ENCODE measurements around the gene BSG.

Gene BSG

GRCh38 chr19:540867-541637 lies 31.3 kb upstream of the BSG start:
- no peak for DNase-seq

- no peak for DNase-seq
Measured at GRCh38 chr19:541699-542098, 30.7 kb upstream of the BSG start.

GRCh38 chr19:542173-542866 lies 30.1 kb upstream of the BSG start:
- DNase-seq = no peak

- DNase-seq = no peak
Measured at GRCh38 chr19:543910-544608, 28.3 kb upstream of the BSG start, which contains the start of gene GZMM. GZMM (plus strand) TSS chr19:544053; CDS start chr19:544072, 19 bp downstream.

GRCh38 chr19:547117-547516 lies 25.3 kb upstream of the BSG start:
- DNase-seq = no peak

GRCh38 chr19:547836-548720 lies 24.3 kb upstream of the BSG start:
- no peak for DNase-seq

GRCh38 chr19:548886-549830 lies 23.2 kb upstream of the BSG start:
- peak in 1 of 2 experiments; percentile 33 for DNase-seq

- no peak for DNase-seq
Measured at GRCh38 chr19:554817-555216, 17.6 kb upstream of the BSG start.

- no peak for DNase-seq
Measured at GRCh38 chr19:555474-555808, 17.0 kb upstream of the BSG start.

GRCh38 chr19:556611-557382 lies 15.6 kb upstream of the BSG start:
- DNase-seq = no peak

- no peak for DNase-seq
Measured at GRCh38 chr19:558770-559439, 13.5 kb upstream of the BSG start.

- DNase-seq = no peak
Measured at GRCh38 chr19:560121-560520, 12.3 kb upstream of the BSG start.

GRCh38 chr19:566403-566802 lies 6.0 kb upstream of the BSG start:
- no peak for DNase-seq

- no peak for DNase-seq
Measured at GRCh38 chr19:566844-567243, 5.6 kb upstream of the BSG start.

- no peak for DNase-seq
Measured at GRCh38 chr19:567296-567900, 5.0 kb upstream of the BSG start.

GRCh38 chr19:570251-570686 lies 2.1 kb upstream of the BSG start:
- DNase-seq = no peak

GRCh38 chr19:570937-571565 lies 1.3 kb upstream of the BSG start:
- DNase-seq = peak; percentile 50 to 86

GRCh38 chr19:571566-571974 lies 826 bp upstream of the BSG start:
- DNase-seq = no peak
